SK-N-SH (cell line): ENCODE measurements around the gene CCNG1. TPM values are rescaled to one million over a fixed set of nuclear protein-coding genes. Genes with fewer than 3 reads are reported as not detected.

Source experiments
- CTCF ChIA-PET: fragments of 300-600, 350-600 bp; formaldehyde crosslinking; extraction: SDS; loops from one replicate; lab custom pipeline; 2021; lab: Yijun Ruan, JAX
- POLR2A ChIA-PET: fragments of 350-600 bp; sonication (Branson Sonifier 250); formaldehyde crosslinking; extraction: SDS; loops from one replicate; lab custom pipeline; 2020; ENCODE audit warnings: antibody characterized with exemption, inconsistent platforms; lab: Yijun Ruan, JAX
- DNase-seq: peaks from one replicate; pipeline ENCODE4 v3.0.0; 2012
- H2AFZ ChIP-seq: fragments of 200-600 bp; sonication (generic); 2 replicates; pipeline ENCODE4 v1.8.1; 2016; ENCODE audit warnings: antibody characterized with exemption, mild to moderate bottlenecking, low read depth
- H3F3A ChIP-seq: fragments of 200-600 bp; sonication (generic); replicated peaks from 2 replicates; pipeline ENCODE3; 2016; ENCODE audit warnings: antibody characterized with exemption, mild to moderate bottlenecking; ENCODE audit not compliant: insufficient read depth
- H3K27ac ChIP-seq, 2 experiments: fragments of 200-500 bp in 1 of 2; fragments of 200-600 bp in 1 of 2; sonication (Bioruptor generic) in 1 of 2; sonication (generic), shearing (Covaris generic) in 1 of 2; 2 replicates each; pipeline versions ENCODE4 v1.5.1 to v1.6.1; 2014 to 2016; ENCODE audit warnings: low read depth in 2 of 2, inconsistent platforms in 1 of 2, low read length in 1 of 2, mild to moderate bottlenecking in 1 of 2, mixed read lengths in 1 of 2
- H3K27me3 ChIP-seq: fragments of 200-600 bp; sonication (generic), shearing (Covaris generic); 2 replicates; pipeline ENCODE4 v1.6.1; 2016; ENCODE audit warnings: mixed run types; ENCODE audit not compliant: insufficient read depth
- H3K36me3 ChIP-seq, 2 experiments: fragments of 200-500 bp in 1 of 2; fragments of 200-600 bp in 1 of 2; sonication (Bioruptor generic) in 1 of 2; sonication (generic) in 1 of 2; replicated peaks in 1 of 2; 2 replicates each; pipeline versions ENCODE3 to v1.5.1; 2014 to 2016; ENCODE audit warnings: low read length in 1 of 2, mild to moderate bottlenecking in 1 of 2; ENCODE audit not compliant: insufficient read depth in 2 of 2, control insufficient read depth in 1 of 2
- H3K4me1 ChIP-seq, 2 experiments: fragments of 200-500 bp in 1 of 2; fragments of 200-600 bp in 1 of 2; sonication (Bioruptor generic) in 1 of 2; sonication (generic), shearing (Covaris generic) in 1 of 2; 2 replicates each; pipeline versions ENCODE4 v1.5.1 to v1.6.1; 2014 to 2016; ENCODE audit warnings: low read depth in 1 of 2, low read length in 1 of 2, mixed run types in 1 of 2; ENCODE audit not compliant: insufficient read depth in 2 of 2, control insufficient read depth in 1 of 2
- H3K4me2 ChIP-seq: fragments of 200-600 bp; sonication (generic), shearing (Covaris generic); 2 replicates; pipeline ENCODE4 v1.6.1; 2017; ENCODE audit warnings: mixed run types
- H3K4me3 ChIP-seq, 2 experiments: fragments of 200-500 bp in 1 of 2; fragments of 200-600 bp in 1 of 2; sonication (Bioruptor generic) in 1 of 2; sonication (generic), shearing (Covaris generic) in 1 of 2; 2 replicates each; pipeline versions ENCODE4 v1.5.1 to v1.8.1; 2014 to 2016; ENCODE audit warnings: low read depth in 2 of 2, inconsistent platforms in 1 of 2, low read length in 1 of 2, mild to moderate bottlenecking in 1 of 2, mixed read lengths in 1 of 2, moderate library complexity in 1 of 2
- H3K79me2 ChIP-seq: fragments of 200-600 bp; sonication (generic); 2 replicates; pipeline ENCODE4 v1.8.1; 2017; ENCODE audit warnings: mild to moderate bottlenecking; ENCODE audit not compliant: insufficient read depth
- H3K9ac ChIP-seq: fragments of 200-600 bp; sonication (generic); 2 replicates; pipeline ENCODE4 v1.6.1; 2017; ENCODE audit warnings: mixed run types
- H3K9me2 ChIP-seq: fragments of 200-600 bp; sonication (generic); 2 replicates; pipeline ENCODE4 v1.6.1; 2017; ENCODE audit warnings: mixed run types
- H3K9me3 ChIP-seq: fragments of 200-600 bp; sonication (generic); 2 replicates; pipeline ENCODE4 v1.6.1; 2017; ENCODE audit warnings: mixed run types, mild to moderate bottlenecking, moderate library complexity
- H4K20me1 ChIP-seq: fragments of 200-600 bp; sonication (generic); 2 replicates; pipeline ENCODE4 v1.6.1; 2017; ENCODE audit warnings: mild to moderate bottlenecking, mixed run types; ENCODE audit not compliant: insufficient read depth
- CTCF ChIP-seq: fragments of 200-600 bp; sonication (generic); IDR thresholded peaks from 2 replicates; pipeline ENCODE4 v1.6.1; 2017; ENCODE audit warnings: antibody characterized with exemption, mild to moderate bottlenecking, moderate library complexity
- ELF1 ChIP-seq: IDR thresholded peaks from 2 replicates; pipeline ENCODE4 v1.4.0; 2012
- EP300 ChIP-seq, 2 experiments: IDR thresholded peaks; 2 replicates each; pipeline versions ENCODE4 v1.4.0 to v1.6.1; 2012; ENCODE audit warnings: borderline replicate concordance in 1 of 2, low read depth in 1 of 2, low read length in 1 of 2
- FOXJ3 ChIP-seq: sonication (generic); formaldehyde crosslinking; IDR thresholded peaks from 2 replicates; pipeline ENCODE4 v1.5.1; 2020; ENCODE audit warnings: mild to moderate bottlenecking, missing genetic modification reagents
- FOXM1 ChIP-seq: IDR thresholded peaks from 2 replicates; pipeline ENCODE4 v1.4.0; 2012; ENCODE audit warnings: low read depth, mild to moderate bottlenecking
- GATA2 ChIP-seq: sonication (generic); formaldehyde crosslinking; IDR thresholded peaks from 2 replicates; pipeline ENCODE4 v1.5.0; 2020; ENCODE audit warnings: mild to moderate bottlenecking, missing genetic modification reagents
- IRF3 ChIP-seq: fragments of 150-350 bp; IDR thresholded peaks from 2 replicates; pipeline ENCODE4 v1.6.1; 2016; ENCODE audit warnings: mild to moderate bottlenecking, low read depth, low read length
- JUND ChIP-seq: IDR thresholded peaks from 2 replicates; pipeline ENCODE4 v1.4.0; 2012
- NFIC ChIP-seq: IDR thresholded peaks from 2 replicates; pipeline ENCODE4 v1.4.0; 2012; ENCODE audit warnings: borderline replicate concordance
- NRF1 ChIP-seq: IDR thresholded peaks from 2 replicates; pipeline ENCODE4 v1.6.1; 2012; ENCODE audit warnings: low read depth, mild to moderate bottlenecking, low read length
- PBX3 ChIP-seq: IDR thresholded peaks from 2 replicates; pipeline ENCODE4; 2012
- RAD21 ChIP-seq: IDR thresholded peaks from 2 replicates; pipeline ENCODE4 v1.6.1; 2012; ENCODE audit warnings: mild to moderate bottlenecking, low read length
- RCOR1 ChIP-seq: fragments of 150-350 bp; IDR thresholded peaks from 2 replicates; pipeline ENCODE4 v1.6.1; 2017; ENCODE audit warnings: antibody characterized with exemption, low read length
- RXRA ChIP-seq: IDR thresholded peaks from 2 replicates; pipeline ENCODE4 v1.4.0; 2012; ENCODE audit warnings: low read depth, mild to moderate bottlenecking, borderline replicate concordance
- SIN3A ChIP-seq: IDR thresholded peaks from 2 replicates; pipeline ENCODE4 v1.6.1; 2012; ENCODE audit warnings: low read depth, mild to moderate bottlenecking, low read length, moderate library complexity, borderline replicate concordance
- SMC3 ChIP-seq: IDR thresholded peaks from 2 replicates; pipeline ENCODE4 v1.6.1; 2012; ENCODE audit warnings: low read depth, low read length, improper control_type of control experiment
- TCF12 ChIP-seq: IDR thresholded peaks from 2 replicates; pipeline ENCODE4 v1.4.0; 2012
- YY1 ChIP-seq: IDR thresholded peaks from 2 replicates; pipeline ENCODE4 v1.4.0; 2012; ENCODE audit warnings: low read depth, mild to moderate bottlenecking
- ZBTB33 ChIP-seq: IDR thresholded peaks from 2 replicates; pipeline ENCODE4 v1.4.0; 2012; ENCODE audit warnings: low read depth, borderline replicate concordance
- WGBS: methylation state at CpG from one replicate; pipeline ENCODE4 v1.1.6; 2017; ENCODE audit warnings: low lambda C conversion rate; 5-methylcytosine and 5-hydroxymethylcytosine counted together
- polyA plus RNA-seq, 3 experiments: library from polyadenylated mRNA; depleted of rRNA; stranded (reverse); fragments of >200 nt; gene quantifications; 2 replicates each; pipeline ENCODE4 v1.2.3, GENCODE V29; 2012

The CCNG1 gene
- polyA plus RNA-seq, 1 of the 3 experiments (the other 2 are of a cell fraction): 49.0 TPM

- H4K20me1 ChIP-seq: peaks cover 2% of the 10 kb centered on the region; the same call in 1 of the 2 replicates
- H3K4me3 ChIP-seq: no peak overlapping the region
- no peaks in the 10 kb centered on the region for H3K36me3 ChIP-seq
- DNase-seq: no peak
- CTCF ChIA-PET: interaction anchor here (1.7 kb wide), 1 partner anchor 25 kb away, joined by 6 read pairs; no protein-coding TSS in a partner anchor
- no peak overlapping the region for H3K4me2 ChIP-seq
- H3K27ac ChIP-seq: no peak overlapping the region
- peaks cover 9% of the 10 kb centered on the region for H3K79me2 ChIP-seq
- H3K4me1 ChIP-seq: peaks cover 0 to 8% of the 10 kb centered on the region in 2 experiments; a peak in 2 of 4 replicates
- POLR2A ChIA-PET: no interaction called here
- TF ChIP-seq NRF1: no peak
- TF ChIP-seq IRF3: no peak
- no peak for TF ChIP-seq TCF12
- TF ChIP-seq RCOR1: no peak
- no peak for TF ChIP-seq NFIC
- no peak for TF ChIP-seq YY1
- TF ChIP-seq ZBTB33: no peak
- TF ChIP-seq RXRA: no peak
- no peak for TF ChIP-seq SMC3
- no peak for TF ChIP-seq CTCF
- no peak for TF ChIP-seq FOXJ3 (CRISPR knock-in tag)
- WGBS: 84% methylated on average over 5 of the region's 5 CpGs
- H3K9me3 ChIP-seq: no peaks in the 10 kb centered on the region
- no peak overlapping the region for H2AFZ ChIP-seq
- H3K27me3 ChIP-seq: no peaks in the 10 kb centered on the region
- no peaks in the 10 kb centered on the region for H3K9me2 ChIP-seq
- H3F3A ChIP-seq: no peaks in the 10 kb centered on the region
- H3K9ac ChIP-seq: no peak overlapping the region
Observed at GRCh38 chr5:163433271-163433670, 4.1 kb upstream of the CCNG1 start.

GRCh38 chr5:163434401-163434866 lies 3.0 kb upstream of the CCNG1 start:
- WGBS: 10% methylated on average over 3 of the region's 3 CpGs
- Histone ChIP-seq H3K36me3 (peaks cover 3 to 4% of the 10 kb centered on the region in 2 experiments), H4K20me1 (peaks cover 13% of the 10 kb centered on the region), H3F3A (peaks cover 4% of the 10 kb centered on the region), H3K27me3 (no peaks in the 10 kb centered on the region), H3K9me2 (no peaks in the 10 kb centered on the region), H3K27ac (peak overlapping the region in 1 of 2 experiments; percentile 47; a peak in 2 of 4 replicates), H3K4me2 (no peak overlapping the region), H3K79me2 (peaks cover 21% of the 10 kb centered on the region), H3K9ac (no peak overlapping the region), H2AFZ (0 out of 2 replicates have a peak overlapping the region, but pooled peaks have one; percentile 20), H3K4me3 (no peak overlapping the region), H3K4me1 (peaks cover 4 to 19% of the 10 kb centered on the region in 2 experiments; a peak in 2 of 4 replicates), H3K9me3 (no peaks in the 10 kb centered on the region)
- TF ChIP-seq SIN3A (no peak), EP300 (IDR thresholded peaks at IDR 0.05; ENCODE audit: borderline replicate concordance in 1 of 2, low read depth in 1 of 2, low read length in 1 of 2) (0 out of 4 replicates have a peak, but pooled peaks of 1 of the 2 experiments have one; percentile 9), FOXM1 (no peak), PBX3 (0 out of 2 replicates have a peak, but pooled peaks have one; percentile 13), ZBTB33 (no peak), ELF1 (no peak), GATA2 (CRISPR knock-in tag) (peak; percentile 22; the same call in 1 of the 2 replicates), RAD21 (no peak), NFIC (no peak), JUND (0 out of 2 replicates have a peak, but pooled peaks have one; percentile 13)
- DNase-seq: no peak
- ChIA-PET POLR2A (no interaction called here), CTCF (interaction anchor here (1.7 kb wide), 1 partner anchor 26 kb away, joined by 6 read pairs; no protein-coding TSS in a partner anchor)
